D721Med (cell line): ENCODE data around the gene TRAPPC13.
"Not testable (repeated sequence)": the region's sequence is repeated elsewhere in the genome, so short reads cannot be mapped to it uniquely, and the experiment has no call there.

Experiments
- DNase-seq: peaks from one replicate; pipeline ENCODE4 v3.0.0; 2011; ENCODE audit warnings: low spot score; ENCODE audit not compliant: insufficient read length
- FAIRE-seq: peaks from 2 replicates; lab custom pipeline; 2011; peaks lifted over from hg19 to GRCh38; lab: Jason Lieb, UNC
- TF ChIP-seq, protein P1 (sequence below): IDR thresholded peaks from 2 replicates; pipeline ENCODE4 v1.5.1; 2012; ENCODE audit warnings: mild to moderate bottlenecking, control low read depth; ENCODE audit not compliant: insufficient read depth; ENCODE audit errors: missing control alignments

TRAPPC13 gene, protein sequence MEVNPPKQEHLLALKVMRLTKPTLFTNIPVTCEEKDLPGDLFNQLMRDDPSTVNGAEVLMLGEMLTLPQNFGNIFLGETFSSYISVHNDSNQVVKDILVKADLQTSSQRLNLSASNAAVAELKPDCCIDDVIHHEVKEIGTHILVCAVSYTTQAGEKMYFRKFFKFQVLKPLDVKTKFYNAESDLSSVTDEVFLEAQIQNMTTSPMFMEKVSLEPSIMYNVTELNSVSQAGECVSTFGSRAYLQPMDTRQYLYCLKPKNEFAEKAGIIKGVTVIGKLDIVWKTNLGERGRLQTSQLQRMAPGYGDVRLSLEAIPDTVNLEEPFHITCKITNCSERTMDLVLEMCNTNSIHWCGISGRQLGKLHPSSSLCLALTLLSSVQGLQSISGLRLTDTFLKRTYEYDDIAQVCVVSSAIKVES

DNA sequence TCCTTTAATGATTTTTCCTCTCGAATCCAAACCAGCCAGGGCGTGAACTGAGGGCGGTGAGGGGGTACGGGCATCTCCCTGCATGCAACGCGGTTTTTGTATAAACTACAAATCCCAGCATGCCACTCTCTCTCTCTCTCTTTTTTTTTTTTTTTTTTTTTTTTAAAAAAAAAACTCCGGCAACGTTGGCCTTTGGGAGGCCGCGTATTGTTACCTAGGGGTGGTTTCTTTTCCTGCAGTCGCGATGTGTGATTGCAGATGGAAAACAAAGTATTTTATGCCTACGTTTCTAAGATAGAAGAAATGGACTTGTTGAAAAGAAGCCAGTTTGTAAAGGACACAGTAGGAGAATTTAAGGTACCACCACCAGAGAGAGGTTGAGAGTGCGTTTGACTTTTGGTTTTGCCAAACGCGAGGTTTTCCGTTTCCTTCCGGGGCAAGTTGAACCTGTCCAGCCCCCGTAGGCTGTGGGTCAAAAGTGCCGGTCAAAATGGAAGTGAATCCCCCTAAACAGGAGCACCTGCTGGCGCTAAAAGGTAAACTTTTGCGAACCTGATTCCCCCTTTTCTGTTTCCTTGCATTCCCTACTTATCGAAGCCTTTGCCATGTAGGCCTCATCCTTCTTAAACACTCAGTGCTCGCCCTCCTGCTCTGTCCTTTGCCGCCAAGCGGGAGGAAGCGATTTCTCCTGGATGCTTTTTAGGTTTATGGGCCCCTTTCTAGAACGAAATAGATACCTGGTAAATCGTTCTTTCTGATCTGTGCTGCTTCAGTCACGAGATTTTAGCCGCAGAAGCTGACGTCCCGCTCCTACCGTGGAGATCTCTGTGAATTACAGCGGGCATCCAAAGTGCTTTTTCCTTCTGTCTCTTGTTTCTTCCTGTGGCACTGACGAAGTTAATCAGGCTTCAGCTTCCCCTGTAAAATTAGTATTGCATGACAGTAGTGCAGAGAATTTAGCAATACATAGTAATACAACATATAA lies at the start of gene TRAPPC13, which contains the start of gene SHLD3:
TSS of gene TRAPPC13 (plus strand) at position 457 of the 985 bp plus-strand sequence. CDS start at position 491, 34 bp downstream.
TSS of gene SHLD3 (plus strand) at position 457 of the 985 bp plus-strand sequence. CDS start 4,561 bp downstream, outside the sequence.
- TF ChIP-seq, protein P1, sequence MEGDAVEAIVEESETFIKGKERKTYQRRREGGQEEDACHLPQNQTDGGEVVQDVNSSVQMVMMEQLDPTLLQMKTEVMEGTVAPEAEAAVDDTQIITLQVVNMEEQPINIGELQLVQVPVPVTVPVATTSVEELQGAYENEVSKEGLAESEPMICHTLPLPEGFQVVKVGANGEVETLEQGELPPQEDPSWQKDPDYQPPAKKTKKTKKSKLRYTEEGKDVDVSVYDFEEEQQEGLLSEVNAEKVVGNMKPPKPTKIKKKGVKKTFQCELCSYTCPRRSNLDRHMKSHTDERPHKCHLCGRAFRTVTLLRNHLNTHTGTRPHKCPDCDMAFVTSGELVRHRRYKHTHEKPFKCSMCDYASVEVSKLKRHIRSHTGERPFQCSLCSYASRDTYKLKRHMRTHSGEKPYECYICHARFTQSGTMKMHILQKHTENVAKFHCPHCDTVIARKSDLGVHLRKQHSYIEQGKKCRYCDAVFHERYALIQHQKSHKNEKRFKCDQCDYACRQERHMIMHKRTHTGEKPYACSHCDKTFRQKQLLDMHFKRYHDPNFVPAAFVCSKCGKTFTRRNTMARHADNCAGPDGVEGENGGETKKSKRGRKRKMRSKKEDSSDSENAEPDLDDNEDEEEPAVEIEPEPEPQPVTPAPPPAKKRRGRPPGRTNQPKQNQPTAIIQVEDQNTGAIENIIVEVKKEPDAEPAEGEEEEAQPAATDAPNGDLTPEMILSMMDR: no peak
- no peak for FAIRE-seq
- DNase-seq: no peak

DNA sequence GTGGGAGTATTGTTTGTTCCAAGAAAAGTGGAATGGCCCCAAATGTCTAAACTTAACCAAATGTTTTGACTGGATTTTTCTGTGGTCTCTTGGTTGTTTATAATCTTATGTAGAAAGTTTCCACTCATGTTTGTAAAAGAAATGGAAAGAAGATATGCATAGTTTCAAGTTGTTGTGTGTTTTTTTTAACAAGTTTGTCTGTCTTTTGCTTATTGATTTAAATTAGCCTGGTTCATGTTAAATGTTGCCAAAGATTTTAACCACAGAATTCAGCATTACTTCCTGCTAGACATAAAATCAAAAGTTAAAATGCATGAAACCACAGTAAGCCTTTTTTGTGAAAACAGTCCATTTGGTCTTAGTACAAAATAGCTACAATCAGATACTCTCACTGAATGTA lies 47.7 kb upstream of the TRAPPC13 start:
- TF ChIP-seq, protein P1: no peak
- DNase-seq (no peak), FAIRE-seq (no peak)

DNA sequence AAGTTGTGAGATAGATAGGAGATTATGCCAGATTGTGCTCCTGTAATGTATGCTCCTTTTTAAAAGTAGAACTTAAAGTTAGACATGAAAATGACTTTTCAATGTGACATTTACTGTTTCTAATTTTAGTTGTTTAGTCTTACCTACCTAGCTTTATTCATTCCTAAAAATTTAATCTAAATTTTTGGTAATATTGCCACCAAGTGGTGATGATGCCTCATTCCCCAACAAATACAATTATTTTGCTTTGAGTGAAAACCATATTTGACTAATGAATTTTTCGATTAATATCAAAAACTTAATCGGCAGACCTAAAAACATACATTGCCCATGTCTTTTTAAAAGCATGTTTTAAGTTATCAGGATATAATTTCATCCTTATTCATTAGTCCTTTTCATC lies 36.1 kb upstream of the TRAPPC13 start:
- no peak for DNase-seq
- TF ChIP-seq, protein P1: no peak
- no peak for FAIRE-seq

DNA sequence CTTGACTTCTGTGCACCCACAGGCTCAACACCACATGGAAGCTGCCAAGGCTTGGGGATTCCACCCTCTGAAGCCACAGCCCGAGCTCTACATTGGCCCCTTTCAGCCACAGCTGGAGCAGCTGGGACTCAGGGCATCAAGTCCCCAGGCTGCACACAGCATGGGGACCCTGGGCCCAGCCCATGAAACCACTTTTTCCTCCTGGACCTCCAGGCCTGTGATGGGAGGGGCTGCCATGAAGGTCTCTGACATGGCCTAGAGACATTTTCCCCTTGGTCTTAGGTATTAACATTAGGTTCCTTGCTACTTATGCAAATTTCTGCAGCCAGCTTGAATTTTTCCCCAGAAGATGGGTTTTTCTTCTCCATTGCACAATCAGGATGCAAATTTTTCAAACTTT lies 23.1 kb upstream of the TRAPPC13 start:
- FAIRE-seq, DNase-seq: not testable (repeated sequence)

DNA sequence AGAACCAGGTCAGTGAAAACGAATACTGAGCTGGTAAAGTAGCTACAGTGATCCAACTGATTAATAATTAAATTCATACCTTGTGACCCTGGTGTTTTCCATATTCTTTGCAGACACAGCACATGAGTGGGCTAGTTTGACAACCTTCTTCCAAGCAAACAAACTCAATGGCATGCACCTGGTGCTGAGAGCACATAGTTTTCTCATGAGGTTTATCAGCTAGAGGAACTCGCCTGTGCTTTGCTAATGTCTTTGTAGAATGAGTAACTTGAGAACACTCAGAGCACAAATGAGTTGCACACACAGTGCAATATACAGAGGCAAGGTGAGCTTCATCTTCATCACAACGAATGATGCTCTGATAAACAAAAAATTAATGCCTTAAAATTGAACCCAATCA lies 13.3 kb upstream of the TRAPPC13 start:
- TF ChIP-seq, protein P1: no peak
- FAIRE-seq (no peak), DNase-seq (no peak)

DNA sequence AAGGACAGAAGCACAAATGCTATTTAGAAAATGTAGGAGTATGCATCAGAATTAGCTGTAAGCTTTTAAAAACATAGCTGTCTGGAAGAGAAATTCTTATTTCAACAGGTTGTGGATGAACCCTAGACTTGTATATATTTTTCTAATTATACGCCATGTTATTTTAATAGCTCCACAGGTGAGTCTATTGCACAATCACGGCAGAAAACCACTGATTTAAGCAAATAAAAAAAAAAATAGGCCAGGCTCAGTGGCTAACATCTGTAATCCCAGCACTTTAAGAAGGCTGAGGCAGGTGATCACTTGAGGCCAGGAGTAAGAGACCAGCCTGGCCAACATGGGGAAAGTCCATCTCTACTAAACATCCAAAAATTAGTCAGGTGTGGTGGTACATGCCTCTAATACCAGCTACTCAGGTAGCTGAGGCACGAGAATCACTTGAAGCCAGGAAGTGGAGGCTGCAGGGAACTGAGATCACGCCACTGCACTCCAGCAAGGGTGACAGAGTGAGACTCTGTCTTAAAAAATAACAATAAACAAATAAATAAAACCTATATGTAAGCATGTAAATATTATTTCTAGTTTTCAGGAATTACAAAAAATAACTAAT lies 12.4 kb upstream of the TRAPPC13 start:
- TF ChIP-seq, protein P1: no peak
- FAIRE-seq (no peak), DNase-seq (no peak)

DNA sequence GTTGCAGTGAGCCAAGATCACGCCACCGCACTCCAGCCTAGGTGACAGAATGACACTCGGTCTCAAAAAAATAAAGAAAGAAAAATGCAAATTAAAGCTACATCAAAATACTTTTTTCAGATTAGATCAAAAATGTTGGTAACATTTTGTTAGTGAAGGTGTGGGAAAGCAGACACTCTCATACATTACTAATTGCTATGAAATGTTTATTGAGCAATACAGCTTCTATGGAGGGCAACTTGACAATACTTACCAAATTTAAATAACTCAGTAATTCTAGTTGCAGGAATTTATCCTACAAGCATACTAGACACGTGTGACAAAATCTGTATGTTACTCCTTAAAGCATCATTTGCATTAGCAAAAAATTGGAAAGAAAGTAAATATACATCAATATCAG lies 4.8 kb upstream of the TRAPPC13 start:
- DNase-seq: no peak
- FAIRE-seq: no peak
- TF ChIP-seq, protein P1: no peak

DNA sequence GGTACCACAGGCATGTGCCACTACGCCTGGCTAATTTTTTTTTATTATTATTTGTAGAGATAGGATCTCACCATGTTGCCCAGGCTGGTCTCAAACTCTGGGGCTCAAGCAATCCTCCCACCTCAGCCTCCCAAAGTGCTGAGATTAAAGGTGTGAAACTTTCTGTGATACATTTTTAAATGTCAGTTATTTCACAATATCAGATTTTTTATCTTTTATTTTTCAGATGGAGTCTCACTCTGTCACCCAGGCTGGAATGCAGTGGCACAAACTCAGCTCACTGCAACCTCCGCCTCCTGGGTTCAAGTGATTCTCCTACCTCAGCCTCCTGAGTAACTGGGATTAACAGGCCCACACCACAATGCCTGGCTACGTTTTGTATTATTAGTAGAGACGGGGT lies 2.9 kb upstream of the TRAPPC13 start:
- DNase-seq, FAIRE-seq: not testable (repeated sequence)
